Esophagus muscularis mucosa (tissue), 3 donors: Measurements from ENCODE around the gene UBL7.

Source experiments
- CTCF ChIP-seq, 3 experiments: fragments of 200-600 bp in 2 of 3; fragments of 450-650 bp in 1 of 3; sonication (generic) in 2 of 3; IDR thresholded peaks; one replicate each; pipeline ENCODE4 v1.5.1; 2017 to 2019; ENCODE audit warnings: antibody characterized with exemption in 3 of 3, mild to moderate bottlenecking in 2 of 3, moderate library complexity in 1 of 3
- EP300 ChIP-seq: sonication (generic); formaldehyde crosslinking; IDR thresholded peaks from one replicate; pipeline ENCODE4 v1.6.1; 2017; ENCODE audit warnings: antibody characterized with exemption

GRCh38 chr15:74431645-74432044 lies 29.3 kb downstream of the UBL7 start:
- TF ChIP-seq CTCF (IDR thresholded peaks at IDR 0.05) (no peak), EP300 (no peak)
